NT2/D1 (cell line): Measurements from ENCODE around the gene SLC25A1.

Experiments used
- SUZ12 ChIP-seq: IDR thresholded peaks from 2 replicates; pipeline ENCODE4 v1.6.1; 2011; ENCODE audit not compliant: insufficient read length, insufficient read depth; ENCODE audit errors: extremely low read depth
- YY1 ChIP-seq: IDR thresholded peaks from 2 replicates; pipeline ENCODE4 v1.6.1; 2011; ENCODE audit not compliant: insufficient read length, insufficient read depth
- ZNF274 ChIP-seq: IDR thresholded peaks from 2 replicates; pipeline ENCODE4 v1.6.1; 2011; ENCODE audit warnings: mild to moderate bottlenecking, low read depth, low read length

- TF ChIP-seq ZNF274: no peak
- TF ChIP-seq YY1: no peak
- no peak for TF ChIP-seq SUZ12
Observed at GRCh38 chr22:19218541-19219233, 40.2 kb upstream of the SLC25A1 start.
